Thyroid gland (tissue), 4 donors: ENCODE results near the gene ADARB2. TPM values are rescaled to one million over a fixed set of nuclear protein-coding genes. Genes with fewer than 3 reads are reported as not detected.

Experiments
- DNase-seq, 2 donors: peaks; one replicate each; pipeline ENCODE4 v3.0.0-alpha.2; 2019
- H3K27ac ChIP-seq, 3 donors: fragments of 200-600 bp; sonication (generic); 1 replicate in 2 of 3; 2 replicates in 1 of 3; pipeline ENCODE4 v1.5.1; 2016 to 2019; ENCODE audit warnings: mild to moderate bottlenecking in 1 of 3, moderate library complexity in 1 of 3
- H3K27me3 ChIP-seq: fragments of 200-600 bp; sonication (generic); one replicate; pipeline ENCODE4 v1.5.1; 2019
- H3K36me3 ChIP-seq, 2 donors: fragments of 200-600 bp; sonication (generic); one replicate each; pipeline ENCODE4 v1.5.1; 2016 to 2019
- H3K4me1 ChIP-seq, 2 donors: fragments of 200-600 bp; sonication (generic); one replicate each; pipeline ENCODE4 v1.5.1; 2017 to 2019
- H3K4me3 ChIP-seq, 3 donors: fragments of 200-600 bp; sonication (generic); replicated peaks in 1 of 3; 1 replicate in 2 of 3; 2 replicates in 1 of 3; pipeline ENCODE4 v1.5.1; 2016; ENCODE audit warnings: mild to moderate bottlenecking in 1 of 3
- H3K9me3 ChIP-seq: fragments of 200-600 bp; sonication (generic); one replicate; pipeline ENCODE4 v1.5.1; 2017
- CTCF ChIP-seq, 6 experiments: fragments of 200-600 bp in 3 of 6; fragments of 450-650 bp in 3 of 6; sonication (generic) in 3 of 6; IDR thresholded peaks; one replicate each; pipeline ENCODE4 v1.5.1; 2016 to 2019; ENCODE audit warnings: antibody characterized with exemption in 6 of 6, mild to moderate bottlenecking in 2 of 6, inconsistent platforms in 1 of 6, moderate library complexity in 1 of 6
- POLR2A ChIP-seq, 2 donors: fragments of 450-650 bp; IDR thresholded peaks; one replicate each; pipeline ENCODE4 v1.6.1; 2017; ENCODE audit warnings: antibody characterized with exemption in 2 of 2, mild to moderate bottlenecking in 2 of 2, moderate library complexity in 1 of 2
- WGBS, 2 donors: methylation state at CpG; one replicate each; pipeline ENCODE4 v1.1.5; 2017; 5-methylcytosine and 5-hydroxymethylcytosine counted together
- intact Hi-C: fragments of 100-400 bp; cut with DNase I; formaldehyde crosslinking; loops from one replicate; pipeline ENCODE4 v1.15.1; 2023
- total RNA-seq, 4 donors: library from RNA; depleted of rRNA; stranded (reverse); fragments of >200 nt; gene quantifications; one replicate each; pipeline ENCODE4 v1.2.3, GENCODE V29; 2016

The ADARB2 gene
- total RNA-seq, 4 donors from 2014 or later, result 0.08 to 0.15 TPM; not detected in 2

GRCh38 chr10:1601406-1601805 lies 135.9 kb downstream of the ADARB2 start:
- intact Hi-C loops, result no loop called here
- Histone ChIP-seq H3K4me3 (no peak overlapping the region), H3K4me1 (no peaks in the 10 kb centered on the region), H3K27ac (no peak overlapping the region), H3K9me3 (no peaks in the 10 kb centered on the region), H3K36me3 (no peaks in the 10 kb centered on the region), H3K27me3 (no peaks in the 10 kb centered on the region)
- 76 to 79% methylated on average over 10 of the region's 10 CpGs for WGBS, 2 donors
- no peak for TF ChIP-seq POLR2A (IDR thresholded peaks at IDR 0.05)
- no peak for TF ChIP-seq CTCF (IDR thresholded peaks at IDR 0.05)
- no peak for DNase-seq

GRCh38 chr10:1600861-1601260 lies 136.5 kb downstream of the ADARB2 start:
- intact Hi-C loops, result no loop called here

GRCh38 chr10:1598393-1599153 lies 138.8 kb downstream of the ADARB2 start:
- no peaks in the 10 kb centered on the region for H3K36me3 ChIP-seq
- no peaks in the 10 kb centered on the region for H3K27me3 ChIP-seq
- TF ChIP-seq CTCF (IDR thresholded peaks at IDR 0.05), result no peak
- TF ChIP-seq POLR2A (IDR thresholded peaks at IDR 0.05), result no peak
- DNase-seq, result no peak
- no peak overlapping the region for H3K27ac ChIP-seq
- no peaks in the 10 kb centered on the region for H3K9me3 ChIP-seq
- no peaks in the 10 kb centered on the region for H3K4me1 ChIP-seq
- no peak overlapping the region for H3K4me3 ChIP-seq
- intact Hi-C loops, result no loop called here
- 86 to 90% methylated on average over 20 of the region's 20 CpGs for WGBS, 2 donors

More at GRCh38 chr10:1600861-1601260, 136.5 kb downstream of the ADARB2 start:
- no peak for DNase-seq
- Histone ChIP-seq H3K27ac (no peak overlapping the region), H3K4me1 (no peaks in the 10 kb centered on the region), H3K4me3 (no peak overlapping the region), H3K27me3 (no peaks in the 10 kb centered on the region), H3K9me3 (no peaks in the 10 kb centered on the region), H3K36me3 (no peaks in the 10 kb centered on the region)
- TF ChIP-seq POLR2A (IDR thresholded peaks at IDR 0.05) (no peak), CTCF (IDR thresholded peaks at IDR 0.05) (no peak)
- 82 to 90% methylated on average over 6 to 9 of the region's 9 CpGs for WGBS, 2 donors

- DNase-seq, result no peak
These were observed 139.8 kb downstream of the ADARB2 start for GRCh38 chr10:1597370-1598146.

More at GRCh38 chr10:1597370-1598146, 139.8 kb downstream of the ADARB2 start:
- no peak for TF ChIP-seq CTCF (IDR thresholded peaks at IDR 0.05)
- TF ChIP-seq POLR2A (IDR thresholded peaks at IDR 0.05), result no peak
- Histone ChIP-seq H3K27ac (no peak overlapping the region), H3K27me3 (no peaks in the 10 kb centered on the region), H3K4me1 (no peaks in the 10 kb centered on the region), H3K36me3 (no peaks in the 10 kb centered on the region), H3K4me3 (no peak overlapping the region), H3K9me3 (no peaks in the 10 kb centered on the region)
- intact Hi-C loops, result no loop called here
- WGBS, 2 donors, result 82 to 83% methylated on average over 1 of the region's 1 CpG
